Effector memory CD4-positive, alpha-beta T cell (primary cell): ENCODE measurements around the gene CD80.
"Not testable (repeated sequence)": the region's sequence is repeated elsewhere in the genome, so short reads cannot be mapped to it uniquely, and the experiment has no call there.

Experiments
- DNase-seq, 3 donors: peaks; one replicate each; pipeline ENCODE4 v3.0.0-alpha.2; 2020
- H3K27ac ChIP-seq: 2 replicates; pipeline ENCODE4 v1.7.0; 2013; ENCODE audit warnings: mild to moderate bottlenecking, low read length, moderate library complexity; ENCODE audit not compliant: insufficient read depth, poor library complexity, severe bottlenecking
- H3K27me3 ChIP-seq: replicated peaks from 2 replicates; pipeline ENCODE4 v1.7.0; 2013; ENCODE audit warnings: mild to moderate bottlenecking, low read length; ENCODE audit not compliant: insufficient read depth, control insufficient read depth, poor library complexity, severe bottlenecking
- H3K36me3 ChIP-seq: 2 replicates; pipeline ENCODE4 v1.7.0; 2013; ENCODE audit warnings: mild to moderate bottlenecking, low read length, moderate library complexity; ENCODE audit not compliant: control insufficient read depth, insufficient read depth
- H3K4me1 ChIP-seq: 2 replicates; pipeline ENCODE4 v1.7.0; 2013; ENCODE audit warnings: low read length, mild to moderate bottlenecking; ENCODE audit not compliant: control insufficient read depth, insufficient read depth, poor library complexity, severe bottlenecking
- H3K4me3 ChIP-seq: 2 replicates; pipeline ENCODE4 v1.7.0; 2013; ENCODE audit warnings: low read length, low read depth, mild to moderate bottlenecking; ENCODE audit not compliant: insufficient read depth, poor library complexity, severe bottlenecking
- H3K9me3 ChIP-seq: 2 replicates; pipeline ENCODE4 v1.7.0; 2013; ENCODE audit warnings: mild to moderate bottlenecking, low read length, moderate library complexity; ENCODE audit not compliant: control insufficient read depth

Gene CD80

DNA sequence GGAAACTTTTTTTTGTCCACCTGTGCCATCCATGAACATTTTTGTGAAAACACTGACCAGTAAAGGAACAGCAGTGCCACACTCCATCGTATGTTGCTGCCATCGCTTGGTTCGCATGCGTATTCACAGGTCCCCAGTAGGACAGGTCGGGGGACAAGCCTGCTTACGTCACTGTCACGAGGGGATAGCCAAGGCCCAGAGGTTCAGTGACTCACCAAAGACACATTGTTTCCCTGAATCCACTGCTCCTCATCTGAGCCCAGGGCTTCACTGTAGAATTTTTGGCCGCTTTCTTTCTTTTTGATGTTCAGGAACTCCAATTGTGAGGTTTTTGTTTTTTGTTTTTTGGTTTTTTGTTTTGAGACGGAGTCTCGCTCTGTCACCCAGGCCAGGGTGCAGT is 25.8 kb upstream of the CD80 start:
- Histone ChIP-seq H3K4me1 (no peaks in the 10 kb centered on the region), H3K27me3 (no peaks in the 10 kb centered on the region), H3K4me3 (no peak overlapping the region), H3K36me3 (no peaks in the 10 kb centered on the region), H3K27ac (no peak overlapping the region), H3K9me3 (no peaks in the 10 kb centered on the region)
- DNase-seq: no peak

DNA sequence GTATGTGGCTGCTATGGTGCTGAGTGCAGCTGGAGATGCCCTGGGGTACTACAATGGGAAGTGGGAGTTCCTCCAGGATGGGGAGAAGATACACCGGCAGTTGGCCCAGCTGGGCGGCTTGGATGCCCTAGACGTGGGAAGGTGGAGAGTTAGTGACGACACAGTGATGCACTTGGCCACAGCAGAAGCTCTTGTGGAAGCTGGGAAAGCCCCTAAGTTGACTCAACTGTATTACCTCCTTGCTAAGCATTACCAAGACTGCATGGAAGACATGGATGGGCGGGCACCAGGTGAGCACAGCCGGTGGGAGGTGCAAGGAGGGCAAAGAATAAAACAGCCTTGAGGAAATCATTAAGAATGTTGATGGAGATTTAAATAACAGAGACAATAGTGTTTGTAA is 22.8 kb upstream of the CD80 start:
- Histone ChIP-seq H3K27me3 (no peaks in the 10 kb centered on the region), H3K9me3 (no peaks in the 10 kb centered on the region), H3K4me3 (no peak overlapping the region), H3K4me1 (peaks cover 6% of the 10 kb centered on the region), H3K36me3 (no peaks in the 10 kb centered on the region), H3K27ac (no peak overlapping the region)
- DNase-seq: peak in 2 of 3 donors; percentile 14 to 18

DNA sequence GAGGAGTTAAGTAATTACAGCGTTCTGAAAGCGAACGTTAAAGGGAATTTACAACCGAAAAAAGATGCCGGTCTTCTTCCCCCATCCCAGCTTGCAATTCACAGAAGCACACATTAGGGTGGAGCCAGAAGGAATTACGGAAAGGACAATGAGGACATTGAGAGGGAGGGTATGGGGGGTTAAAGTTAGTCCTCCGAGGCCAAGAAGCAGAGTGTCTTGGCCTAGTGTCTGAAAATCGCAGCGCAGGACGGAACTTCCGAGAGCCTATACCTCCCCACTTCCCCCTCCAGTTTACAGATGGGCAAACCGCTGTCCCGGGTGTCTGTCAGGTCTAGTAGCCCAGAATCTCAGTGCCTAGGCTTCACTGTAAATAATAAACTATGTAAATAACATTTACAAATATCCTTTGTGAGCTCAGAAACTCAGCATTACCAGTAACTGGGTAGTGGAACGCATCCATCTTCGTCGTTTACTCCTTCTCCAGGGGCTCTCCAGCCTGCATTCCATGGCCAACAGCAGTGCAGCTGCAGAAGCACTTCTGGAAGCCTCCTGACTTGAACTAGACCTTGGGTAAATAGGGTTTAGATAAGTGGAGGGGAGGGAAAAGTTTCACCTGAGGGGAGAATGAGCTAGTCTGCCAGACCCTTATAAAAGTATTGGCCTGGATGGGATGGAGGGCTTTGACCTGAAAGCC is 20.8 kb upstream of the CD80 start:
- H3K4me3 ChIP-seq: peak overlapping the region; percentile 69
- H3K36me3 ChIP-seq: no peaks in the 10 kb centered on the region
- no peak for DNase-seq

DNA sequence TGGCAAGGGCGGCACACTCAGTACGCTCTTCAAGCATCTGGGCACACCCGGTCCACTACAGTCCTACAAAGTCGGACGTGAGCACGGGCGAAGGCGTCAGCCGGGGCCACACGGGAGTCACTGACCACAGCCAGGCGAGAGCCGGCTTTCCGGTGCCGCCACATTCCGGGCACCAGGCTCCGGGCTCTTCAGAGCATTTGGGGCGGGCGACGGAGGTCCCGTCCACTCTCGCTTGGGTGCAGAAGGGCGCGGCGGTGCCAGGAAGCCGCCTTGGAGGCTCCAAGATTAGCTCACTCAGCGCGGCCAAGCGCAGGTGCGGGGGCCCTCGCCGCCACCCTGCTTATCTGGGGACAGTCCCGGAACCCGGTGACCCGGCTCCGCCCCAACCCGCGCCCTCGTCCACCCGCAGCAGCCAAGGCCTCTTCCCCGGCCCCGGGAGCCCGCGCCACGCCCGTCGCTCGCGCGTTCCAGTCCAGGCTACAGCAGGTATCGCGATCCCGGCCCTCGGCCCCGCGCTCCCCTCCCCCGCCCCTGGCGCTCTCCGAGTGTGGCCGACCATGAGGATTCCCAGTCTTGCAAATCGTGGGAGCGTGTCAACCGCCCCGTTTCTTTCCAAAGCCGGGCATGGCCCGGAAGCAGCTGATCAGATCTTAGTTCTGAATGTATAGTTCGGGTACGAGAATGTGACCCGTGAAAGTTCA is 20.1 kb upstream of the CD80 start, which contains the start of gene ADPRH:
Gene ADPRH (plus strand): TSS at position 127 of the 701 bp plus-strand sequence. CDS start 2,678 bp downstream, outside the sequence.
- peak; percentile 11 to 39 (median 37) for DNase-seq
- H3K36me3 ChIP-seq: no peaks in the 10 kb centered on the region
- H3K9me3 ChIP-seq: no peaks in the 10 kb centered on the region
- peak within 1 kb of the TSS; percentile 52 for H3K27ac ChIP-seq
- peaks cover 6% of the 10 kb centered on the region for H3K4me1 ChIP-seq
- H3K27me3 ChIP-seq: no peaks in the 10 kb centered on the region
- peak within 1 kb of the TSS; percentile 69 for H3K4me3 ChIP-seq

More for the DNA sequence above, 20.8 kb upstream of the CD80 start:
- Histone ChIP-seq H3K9me3 (no peaks in the 10 kb centered on the region), H3K27ac (peak overlapping the region; percentile 52), H3K4me1 (peaks cover 6% of the 10 kb centered on the region), H3K27me3 (no peaks in the 10 kb centered on the region)

DNA sequence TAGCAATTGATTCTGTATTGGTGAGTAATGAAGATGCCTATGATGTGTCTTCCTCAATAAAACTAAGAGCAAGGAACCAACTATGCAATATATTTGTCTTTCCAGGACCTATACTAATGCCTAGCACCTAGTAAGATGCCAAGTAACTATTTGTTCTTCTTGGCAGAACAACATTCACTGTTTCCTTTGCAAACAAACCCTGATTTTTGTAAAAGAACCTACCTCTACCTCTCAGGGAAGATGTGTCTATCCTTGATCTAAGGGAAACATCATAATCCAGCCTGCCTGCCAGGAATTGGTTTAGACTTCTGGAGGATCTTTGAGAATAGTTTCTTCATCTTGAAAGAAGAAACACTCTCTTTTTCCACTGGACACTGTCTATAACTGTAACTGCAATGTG is 16.1 kb upstream of the CD80 start:
- no peak overlapping the region for H3K4me3 ChIP-seq
- H3K36me3 ChIP-seq: no peaks in the 10 kb centered on the region
- DNase-seq: no peak
- H3K27ac ChIP-seq: no peak overlapping the region
- peaks cover 6% of the 10 kb centered on the region for H3K4me1 ChIP-seq
- H3K9me3 ChIP-seq: no peaks in the 10 kb centered on the region
- H3K27me3 ChIP-seq: no peaks in the 10 kb centered on the region

DNA sequence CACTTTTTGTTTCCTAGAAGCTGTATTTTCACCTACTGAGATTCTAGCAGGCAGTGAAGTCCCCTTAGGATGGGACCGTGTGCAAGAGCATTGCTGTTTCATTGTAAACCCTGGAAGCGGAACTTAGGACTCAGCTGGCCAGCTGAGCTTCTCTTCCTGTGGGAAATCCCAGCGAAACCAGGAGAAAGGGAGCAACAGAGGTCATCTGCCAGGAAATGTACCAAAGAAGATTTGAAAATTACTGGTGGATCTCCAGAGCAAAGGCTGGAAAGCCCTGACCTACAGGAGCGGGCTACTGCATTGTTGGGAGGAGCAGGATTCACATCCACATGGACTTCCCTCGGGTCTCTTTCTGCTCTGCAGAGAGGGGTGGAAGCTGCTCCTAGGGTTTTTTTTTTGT is 12.3 kb upstream of the CD80 start:
- no peaks in the 10 kb centered on the region for H3K36me3 ChIP-seq
- no peaks in the 10 kb centered on the region for H3K9me3 ChIP-seq
- no peaks in the 10 kb centered on the region for H3K4me1 ChIP-seq
- no peaks in the 10 kb centered on the region for H3K27me3 ChIP-seq
- no peak overlapping the region for H3K27ac ChIP-seq
- no peak for DNase-seq
- no peak overlapping the region for H3K4me3 ChIP-seq

DNA sequence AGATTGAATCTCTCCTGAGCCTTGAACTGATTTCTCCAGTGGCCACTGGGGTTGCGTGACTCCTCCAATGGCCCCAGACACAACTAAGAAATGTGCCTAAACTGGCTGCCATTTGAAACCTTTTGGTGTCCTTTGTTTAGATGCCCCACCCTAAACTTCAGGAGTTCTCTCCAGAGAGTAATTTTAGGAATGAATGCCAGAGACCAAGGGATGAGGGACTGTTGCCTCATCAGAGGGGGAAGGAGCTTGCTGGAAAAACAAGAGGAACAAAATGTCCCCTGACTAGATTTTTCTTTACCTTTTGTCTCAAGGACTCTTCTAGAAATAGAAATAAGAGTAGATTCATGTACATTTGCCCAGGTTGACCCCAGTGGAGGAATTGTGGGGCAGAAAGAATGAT is 11.8 kb upstream of the CD80 start:
- Histone ChIP-seq H3K27me3 (no peaks in the 10 kb centered on the region), H3K9me3 (no peaks in the 10 kb centered on the region), H3K4me1 (no peaks in the 10 kb centered on the region), H3K4me3 (no peak overlapping the region), H3K36me3 (no peaks in the 10 kb centered on the region), H3K27ac (no peak overlapping the region)
- no peak for DNase-seq

DNA sequence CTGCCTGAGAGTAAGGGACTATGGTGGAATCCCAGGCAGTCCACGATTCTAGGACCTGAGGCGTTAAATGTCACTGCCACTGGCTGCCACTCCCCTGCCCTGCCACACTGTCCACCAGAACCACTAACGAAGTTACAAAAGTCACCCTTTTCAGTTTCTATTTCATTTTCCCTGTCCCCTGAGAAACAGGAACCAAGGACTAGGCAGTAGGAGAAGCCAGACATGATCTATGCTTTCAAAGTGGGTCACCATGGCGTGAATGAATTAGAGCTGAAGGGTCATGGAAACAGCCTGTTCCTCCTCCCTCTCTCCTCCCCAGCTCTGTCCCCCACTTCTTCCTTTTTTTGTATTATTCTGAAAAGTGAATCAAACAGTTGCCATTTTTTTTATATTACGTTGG is 10.8 kb upstream of the CD80 start:
- no peaks in the 10 kb centered on the region for H3K4me1 ChIP-seq
- H3K27ac ChIP-seq: no peak overlapping the region
- no peak overlapping the region for H3K4me3 ChIP-seq
- no peak for DNase-seq
- no peaks in the 10 kb centered on the region for H3K27me3 ChIP-seq
- no peaks in the 10 kb centered on the region for H3K36me3 ChIP-seq
- no peaks in the 10 kb centered on the region for H3K9me3 ChIP-seq

DNA sequence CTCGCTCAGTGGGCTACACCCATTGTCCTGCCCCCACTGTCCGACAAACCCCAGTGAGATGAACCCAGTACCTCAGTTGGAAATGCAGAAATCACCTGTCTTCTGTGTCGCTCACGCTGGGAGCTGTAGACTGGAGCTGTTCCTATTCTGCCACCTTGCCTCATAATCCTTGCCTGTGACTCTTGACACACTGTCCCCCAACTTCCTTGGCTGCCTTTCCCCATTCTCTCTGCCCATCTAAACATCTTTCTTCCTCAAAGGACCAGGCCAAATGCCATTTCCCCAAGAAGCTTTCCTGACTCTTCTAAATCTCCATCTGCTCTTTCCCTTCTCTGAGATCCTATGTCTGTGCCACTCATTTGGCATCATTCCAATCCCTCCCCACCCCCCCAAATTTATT is 9.7 kb upstream of the CD80 start:
- H3K27ac ChIP-seq: no peak overlapping the region
- no peaks in the 10 kb centered on the region for H3K9me3 ChIP-seq
- H3K36me3 ChIP-seq: no peaks in the 10 kb centered on the region
- H3K4me1 ChIP-seq: no peaks in the 10 kb centered on the region
- H3K4me3 ChIP-seq: no peak overlapping the region
- no peak for DNase-seq
- H3K27me3 ChIP-seq: no peaks in the 10 kb centered on the region

DNA sequence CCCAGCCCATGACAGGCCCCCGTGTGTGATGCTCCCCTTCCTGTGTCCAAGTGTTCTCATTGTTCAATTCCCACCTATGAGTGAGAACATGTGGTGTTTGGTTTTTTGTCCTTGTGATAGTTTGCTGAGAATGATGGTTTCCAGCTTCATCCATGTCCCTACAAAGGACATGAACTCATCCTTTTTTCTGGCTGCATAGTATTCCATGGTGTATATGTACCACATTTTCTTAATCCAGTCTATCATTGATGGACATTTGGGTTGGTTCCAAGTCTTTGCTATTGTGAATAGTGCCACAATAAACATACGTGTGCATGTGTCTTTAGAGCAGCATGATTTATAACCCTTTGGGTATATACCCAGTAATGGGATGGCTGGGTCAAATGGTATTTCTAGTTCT is 3.9 kb upstream of the CD80 start:
- DNase-seq: not testable (repeated sequence)

More for the DNA sequence above, 3.9 kb upstream of the CD80 start:
- H3K36me3 ChIP-seq, H3K4me1 ChIP-seq, H3K9me3 ChIP-seq, H3K27me3 ChIP-seq, H3K27ac ChIP-seq, H3K4me3 ChIP-seq: not testable (repeated sequence)
